Nephron progenitor cell (in vitro differentiated cells): ENCODE results near the gene AHRR.
"Not testable (repeated sequence)": the region's sequence is repeated elsewhere in the genome, so short reads cannot be mapped to it uniquely, and the experiment has no call there.

Experiments used
- DNase-seq: peaks from one replicate; pipeline ENCODE4 v3.0.0; 2021
- H3K27ac Mint-ChIP-seq: 2 replicates; pipeline ENCODE4 v1.8.0; 2021; ENCODE audit warnings: mild to moderate bottlenecking, moderate library complexity, mixed read lengths
- H3K27me3 Mint-ChIP-seq: 2 replicates; pipeline ENCODE4 v1.8.0; 2021; ENCODE audit warnings: mild to moderate bottlenecking, low read depth, mixed read lengths; ENCODE audit not compliant: poor library complexity
- H3K36me3 Mint-ChIP-seq: 2 replicates; pipeline ENCODE4 v1.8.0; 2021; ENCODE audit warnings: low read depth, mixed read lengths
- H3K4me1 Mint-ChIP-seq: 2 replicates; pipeline ENCODE4 v1.8.0; 2021; ENCODE audit warnings: mixed read lengths
- H3K4me3 Mint-ChIP-seq: 2 replicates; pipeline ENCODE4 v1.8.0; 2021; ENCODE audit warnings: mild to moderate bottlenecking, moderate library complexity, mixed read lengths
- H3K9me3 Mint-ChIP-seq: 2 replicates; pipeline ENCODE4 v1.8.0; 2021; ENCODE audit warnings: mild to moderate bottlenecking, moderate library complexity, mixed read lengths
- CTCF ChIP-seq: fragments of 200-600 bp; sonication (generic); IDR thresholded peaks from 2 replicates; pipeline ENCODE4 v1.5.0; 2021; ENCODE audit warnings: antibody characterized with exemption

The AHRR gene

GRCh38 chr5:383621-384020 lies 62.1 kb downstream of the AHRR start:
- no peak for DNase-seq
- H3K27ac Mint-ChIP-seq, result no peak overlapping the region
- H3K27me3 Mint-ChIP-seq, result peaks cover 20% of the 10 kb centered on the region
- H3K9me3 Mint-ChIP-seq, result peaks cover 59% of the 10 kb centered on the region
- no peak overlapping the region for H3K4me3 Mint-ChIP-seq
- peaks cover 9% of the 10 kb centered on the region for H3K36me3 Mint-ChIP-seq
- H3K4me1 Mint-ChIP-seq, result peaks cover 7% of the 10 kb centered on the region
- no peak for TF ChIP-seq CTCF

- not testable (repeated sequence) for H3K4me1 Mint-ChIP-seq, H3K36me3 Mint-ChIP-seq, H3K27ac Mint-ChIP-seq, H3K4me3 Mint-ChIP-seq, DNase-seq
- Mint-ChIP-seq H3K27me3 (peaks cover 18% of the 10 kb centered on the region), H3K9me3 (peaks cover 58% of the 10 kb centered on the region)
These were observed 63.1 kb downstream of the AHRR start for GRCh38 chr5:384576-384975.

GRCh38 chr5:385321-385720 lies 63.8 kb downstream of the AHRR start:
- H3K4me3 Mint-ChIP-seq, result no peak overlapping the region
- peaks cover 21% of the 10 kb centered on the region for H3K27me3 Mint-ChIP-seq
- peaks cover 9% of the 10 kb centered on the region for H3K4me1 Mint-ChIP-seq
- H3K9me3 Mint-ChIP-seq, result peaks cover 55% of the 10 kb centered on the region
- no peak for TF ChIP-seq CTCF
- no peak overlapping the region for H3K27ac Mint-ChIP-seq
- H3K36me3 Mint-ChIP-seq, result peaks cover 9% of the 10 kb centered on the region
- no peak for DNase-seq

GRCh38 chr5:386432-387341 lies 65.2 kb downstream of the AHRR start:
- Mint-ChIP-seq H3K36me3 (peaks cover 9% of the 10 kb centered on the region), H3K4me3 (no peak overlapping the region), H3K9me3 (peaks cover 47% of the 10 kb centered on the region), H3K4me1 (peaks cover 18% of the 10 kb centered on the region), H3K27me3 (peaks cover 19% of the 10 kb centered on the region), H3K27ac (no peak overlapping the region)
- DNase-seq, result no peak
- no peak for TF ChIP-seq CTCF

- Mint-ChIP-seq H3K27me3 (peaks cover 18% of the 10 kb centered on the region), H3K9me3 (peaks cover 37% of the 10 kb centered on the region), H3K36me3 (peaks cover 9% of the 10 kb centered on the region), H3K27ac (no peak overlapping the region), H3K4me3 (no peak overlapping the region), H3K4me1 (peaks cover 23% of the 10 kb centered on the region)
- TF ChIP-seq CTCF, result no peak
- DNase-seq, result no peak
These were observed 66.2 kb downstream of the AHRR start for GRCh38 chr5:387491-388265.
